GM19395 (cell line): ENCODE measurements around the gene SNX18.

ENCODE experiments used
- ATAC-seq: cut with Tn5 transposase; IDR thresholded peaks from one replicate; pipeline ENCODE4 v1.9.1; 2021; ENCODE audit warnings: mild to moderate bottlenecking, moderate library complexity; ENCODE audit not compliant: unreplicated experiment

SNX18 gene

DNA sequence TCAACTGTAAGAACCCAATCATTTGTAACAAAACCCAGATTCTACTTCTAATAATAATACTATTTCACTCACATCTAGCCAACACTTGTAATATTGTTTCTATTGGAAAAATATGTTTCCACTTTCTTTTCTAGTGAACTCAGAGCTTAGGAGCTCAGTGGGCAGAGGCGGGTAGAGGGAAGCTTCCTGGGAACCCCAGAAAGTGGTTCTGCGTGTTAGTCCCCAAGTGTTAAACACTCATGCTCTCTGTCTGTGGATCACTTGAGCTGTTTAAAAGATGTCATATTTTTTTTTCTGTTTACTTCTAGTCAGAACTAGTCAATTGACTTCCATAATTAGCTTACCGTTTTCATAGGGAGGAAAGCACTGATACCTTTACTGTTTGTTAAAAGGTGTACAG, 20.6 kb downstream of the SNX18 start:
- no peak for ATAC-seq

DNA sequence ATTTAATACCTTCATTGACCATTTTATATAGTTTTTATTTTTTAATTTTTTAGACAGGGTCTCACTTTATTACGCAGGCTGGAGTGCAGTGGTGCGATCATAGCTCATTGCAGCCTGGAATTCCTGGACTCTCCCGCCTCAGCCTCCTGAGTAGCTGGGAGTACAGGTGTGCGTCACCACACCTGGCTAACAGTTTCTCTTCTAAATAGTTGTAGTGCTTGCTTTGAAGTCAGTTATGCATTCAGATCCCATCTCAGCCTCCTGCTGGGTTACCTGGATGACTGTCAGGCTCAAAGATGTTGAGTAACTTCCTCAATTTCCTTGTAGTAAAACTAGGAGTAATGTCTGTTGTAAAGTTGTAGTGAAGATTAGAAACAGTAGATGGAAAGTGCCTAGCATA, 21.4 kb downstream of the SNX18 start:
- no peak for ATAC-seq

DNA sequence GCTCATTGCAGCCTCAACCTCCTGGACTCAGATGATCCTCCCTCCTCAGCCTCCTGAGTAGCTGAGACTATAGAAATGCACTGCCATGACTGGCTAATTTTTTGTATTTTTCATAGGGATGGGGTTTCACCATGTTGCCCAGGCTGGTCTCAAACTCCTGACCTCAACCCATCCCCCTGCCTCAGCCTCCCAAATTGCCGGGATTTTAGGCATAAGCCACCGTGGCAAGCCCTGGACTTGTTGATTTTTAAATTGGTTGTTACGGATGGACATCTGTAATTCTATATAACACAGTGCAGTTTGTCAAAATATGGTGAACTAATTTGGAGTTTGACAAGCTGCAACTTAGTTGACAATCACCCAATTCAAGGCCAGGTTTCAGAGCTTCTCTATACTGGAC, 22.7 kb downstream of the SNX18 start:
- no peak for ATAC-seq

GRCh38 chr5:54541823-54542783, 24.5 kb downstream of the SNX18 start:
- ATAC-seq = no peak

- ATAC-seq = no peak
Observed at GRCh38 chr5:54544044-54544443, 26.5 kb downstream of the SNX18 start.

DNA sequence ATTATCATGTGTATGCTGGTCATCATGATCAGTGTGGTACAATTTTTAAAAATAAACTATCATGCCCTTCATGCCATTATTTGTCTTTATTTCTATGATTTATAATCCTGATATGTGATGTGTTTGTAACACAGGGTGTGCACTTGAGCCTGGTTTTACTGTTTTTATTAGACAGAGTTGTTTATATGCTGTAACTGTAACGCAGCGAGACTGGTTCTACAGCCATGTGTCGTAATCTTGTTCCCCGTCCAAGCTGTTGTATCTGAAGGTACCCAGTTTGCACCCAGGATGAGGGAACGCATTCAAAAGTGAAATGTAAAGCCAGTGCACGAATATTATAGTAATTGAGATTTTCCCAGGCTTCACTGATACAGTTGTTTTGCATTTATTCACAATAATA, 28.2 kb downstream of the SNX18 start:
- ATAC-seq = no peak

DNA sequence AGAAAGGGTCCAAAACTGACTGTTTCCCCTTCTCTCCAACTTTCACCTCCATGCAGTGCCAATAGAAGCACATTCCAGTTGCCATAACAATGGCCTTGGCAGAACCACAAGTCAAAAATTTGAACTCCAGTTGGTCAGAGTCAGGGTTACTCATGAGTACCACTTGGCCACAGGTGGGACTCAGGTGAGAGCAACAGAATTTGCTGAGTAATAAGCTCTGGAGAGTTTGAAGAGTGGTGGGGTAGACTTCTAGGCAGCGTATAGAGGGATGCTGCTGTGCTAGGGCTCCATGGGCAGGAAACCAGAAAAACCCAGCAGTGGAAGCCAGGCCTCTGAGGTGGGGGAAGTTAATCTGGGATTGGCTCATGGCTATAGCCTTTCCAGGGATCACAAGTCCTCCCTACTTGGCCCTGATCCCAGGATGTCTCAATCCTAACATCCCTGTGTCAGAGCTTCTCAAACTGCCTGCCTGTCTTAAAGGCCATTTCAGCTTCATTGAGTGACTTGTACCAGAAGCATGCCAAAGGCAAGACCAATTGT, 30.2 kb downstream of the SNX18 start:
- no peak for ATAC-seq

DNA sequence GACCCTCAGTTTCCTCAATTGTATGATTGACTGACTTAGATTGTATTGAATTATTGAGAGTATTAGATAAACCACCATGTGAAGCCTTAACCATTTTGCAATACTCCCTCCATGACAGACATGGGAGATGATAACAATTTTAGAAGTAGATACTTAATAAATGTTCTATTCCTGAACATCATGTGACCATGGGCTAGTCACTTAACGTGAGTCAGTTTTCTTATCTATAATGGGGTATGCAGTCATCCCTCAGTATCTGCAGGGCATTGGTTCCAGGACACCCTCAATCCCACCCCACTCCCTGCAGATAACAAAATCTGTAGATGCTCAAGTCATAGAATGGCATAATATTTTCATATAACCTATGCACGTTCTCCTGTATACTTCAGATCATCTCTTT, 31.0 kb downstream of the SNX18 start:
- no peak for ATAC-seq

- no peak for ATAC-seq
Observed at GRCh38 chr5:54551292-54551691, 33.7 kb downstream of the SNX18 start.

GRCh38 chr5:54551926-54552325, 34.4 kb downstream of the SNX18 start:
- no peak for ATAC-seq

DNA sequence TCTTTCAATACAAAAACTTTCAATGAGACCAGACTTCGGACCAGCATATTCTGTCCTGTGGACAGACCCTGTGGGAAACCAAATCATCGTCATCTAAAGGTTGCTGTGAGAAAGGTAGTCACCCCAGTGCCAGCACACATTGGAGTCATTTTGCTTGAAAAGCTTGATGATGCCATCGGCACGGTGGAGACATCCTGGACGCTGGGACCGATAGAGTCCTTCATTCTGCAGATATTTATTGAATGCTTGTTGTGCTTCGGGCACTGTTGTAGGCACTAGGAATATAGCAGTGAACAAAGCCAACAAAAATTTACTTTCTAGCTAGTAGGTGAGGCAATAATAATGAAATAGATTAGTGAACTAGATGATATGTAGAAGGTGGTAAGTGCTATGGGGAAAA, 34.9 kb downstream of the SNX18 start:
- ATAC-seq = no peak

DNA sequence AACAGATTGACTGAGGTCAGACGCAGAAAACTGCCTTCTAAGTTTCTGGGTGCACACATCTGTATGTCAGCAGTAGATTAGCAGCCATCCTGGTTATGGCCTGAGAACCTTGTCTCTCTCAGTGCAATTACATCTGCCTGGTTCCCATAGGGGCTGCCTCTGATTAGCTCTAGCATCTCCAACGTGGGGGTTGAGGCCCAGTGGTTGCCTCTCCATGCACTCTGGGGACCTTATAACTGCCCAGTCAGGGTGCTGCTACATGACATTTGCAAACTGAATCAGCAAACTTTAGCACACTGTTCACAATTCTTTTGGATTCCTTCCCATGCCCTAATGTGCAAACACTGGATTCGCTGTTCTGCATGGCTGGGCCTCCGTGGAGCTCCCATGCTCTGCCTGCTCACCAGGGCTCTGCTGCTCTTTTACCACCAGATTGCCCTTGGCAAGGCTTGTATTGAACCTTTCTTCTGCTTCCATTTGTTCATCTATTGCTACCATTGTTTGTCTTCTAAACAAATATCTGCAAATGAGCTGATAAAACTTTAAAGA, 36.2 kb downstream of the SNX18 start:
- no peak for ATAC-seq

- ATAC-seq = no peak
Observed at GRCh38 chr5:54556141-54556540, 38.6 kb downstream of the SNX18 start.

DNA sequence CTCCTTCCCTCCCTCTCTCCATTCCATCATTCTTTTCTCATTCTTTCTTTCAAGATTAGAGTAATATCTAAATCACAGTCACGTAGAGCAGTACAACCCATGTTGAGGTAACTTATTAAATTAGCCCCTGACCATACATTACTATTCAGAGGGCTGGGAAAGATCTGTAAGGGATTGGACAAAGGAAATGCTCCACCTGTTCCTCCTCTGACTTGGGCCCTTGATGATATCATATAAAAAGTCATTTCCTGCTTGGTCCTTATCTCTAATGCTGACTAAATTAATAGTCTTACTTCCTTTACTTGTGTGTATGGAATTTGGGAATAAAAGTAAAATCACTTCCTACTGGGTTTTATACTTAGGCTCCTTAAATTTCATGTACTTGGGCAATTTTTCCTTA, 40.8 kb downstream of the SNX18 start:
- no peak for ATAC-seq

DNA sequence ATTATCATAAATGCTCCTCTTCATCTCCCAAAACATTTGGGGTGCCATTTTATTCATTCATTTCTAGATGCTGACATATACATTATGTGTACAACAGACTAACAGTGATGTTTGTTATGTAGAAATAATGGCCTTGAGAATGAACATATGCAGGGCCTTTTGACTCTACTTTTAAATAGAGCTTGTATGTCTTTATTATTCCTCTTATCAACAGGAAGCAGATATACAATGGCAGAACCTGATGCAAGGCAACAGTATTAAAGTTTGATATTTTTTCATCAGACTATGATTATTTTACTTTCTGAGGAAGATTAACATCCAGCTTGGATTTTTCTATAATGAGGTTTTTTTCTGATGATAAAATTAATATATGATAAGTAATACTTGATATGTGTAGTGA, 44.1 kb downstream of the SNX18 start:
- no peak for ATAC-seq

DNA sequence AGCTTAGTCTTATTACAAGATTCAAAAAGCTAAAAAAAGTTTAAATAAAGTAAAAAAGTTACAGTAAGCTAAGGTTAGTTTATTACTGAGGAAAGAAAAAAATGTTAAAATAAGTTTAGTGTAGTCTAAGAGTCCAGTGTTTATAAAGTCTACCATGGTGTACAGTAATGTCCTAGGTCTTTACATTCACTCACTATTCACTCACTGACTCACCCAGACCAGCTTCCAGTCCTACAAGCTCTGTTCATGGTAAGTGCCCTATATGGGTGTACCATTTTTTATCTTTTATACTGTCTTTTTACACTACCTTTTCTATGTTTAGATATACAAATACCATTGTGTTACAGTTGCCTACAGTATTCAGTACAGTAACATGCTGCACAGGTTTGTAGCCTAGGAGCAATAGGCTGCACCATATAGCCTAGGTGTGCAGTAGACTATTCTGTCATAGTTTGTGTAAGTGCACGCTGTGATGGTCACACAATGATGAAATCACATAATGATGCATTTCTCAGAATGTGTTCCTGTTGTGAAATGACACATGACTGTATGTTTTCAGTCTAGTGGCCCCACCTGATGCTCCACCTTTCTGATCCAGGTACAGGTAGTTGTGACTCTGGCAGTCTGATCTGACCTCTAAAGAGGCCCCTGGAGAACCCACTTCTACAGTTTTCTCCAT, 45.7 kb downstream of the SNX18 start:
- no peak for ATAC-seq

- ATAC-seq = no peak
Observed at GRCh38 chr5:54567996-54568395, 50.4 kb downstream of the SNX18 start.

DNA sequence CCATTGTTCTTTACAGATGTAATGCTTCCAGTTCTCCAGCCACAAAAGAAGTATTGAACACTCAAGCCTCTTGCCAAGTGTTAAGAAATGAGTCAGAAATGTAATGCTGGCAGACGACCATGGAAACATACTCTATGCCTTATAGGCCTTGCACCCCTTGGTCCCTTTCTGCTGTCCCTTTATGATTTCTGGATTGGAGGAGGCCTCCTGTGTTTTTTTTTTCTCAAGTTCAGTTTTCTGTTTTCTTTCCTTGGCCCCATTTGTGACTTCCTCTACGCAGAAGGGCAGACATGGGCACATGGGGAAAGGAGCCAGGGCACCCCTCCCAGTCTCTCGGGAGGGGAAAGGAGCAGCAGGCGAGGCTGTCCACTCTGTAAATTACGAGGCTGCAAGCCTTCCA, 53.4 kb downstream of the SNX18 start:
- ATAC-seq = no peak

DNA sequence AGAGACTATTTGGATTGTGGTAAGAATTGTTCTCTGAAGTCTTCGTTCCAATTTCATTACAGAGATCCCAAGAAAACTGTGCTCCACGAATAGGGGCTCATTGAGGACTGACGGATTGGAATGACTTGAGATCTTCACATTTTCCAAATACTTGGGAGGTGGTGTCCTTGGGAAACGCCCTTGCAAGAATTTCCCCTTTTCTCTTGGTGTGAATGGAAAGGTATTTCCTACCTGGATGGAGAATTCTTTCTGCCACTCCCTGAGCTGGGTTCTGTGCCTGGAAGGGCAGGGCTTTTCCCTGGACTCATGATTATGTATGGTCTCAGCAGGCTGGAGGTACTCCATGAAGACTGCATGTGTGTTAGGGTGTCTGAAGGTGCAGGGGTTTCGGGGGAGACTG, 53.9 kb downstream of the SNX18 start:
- ATAC-seq = no peak

DNA sequence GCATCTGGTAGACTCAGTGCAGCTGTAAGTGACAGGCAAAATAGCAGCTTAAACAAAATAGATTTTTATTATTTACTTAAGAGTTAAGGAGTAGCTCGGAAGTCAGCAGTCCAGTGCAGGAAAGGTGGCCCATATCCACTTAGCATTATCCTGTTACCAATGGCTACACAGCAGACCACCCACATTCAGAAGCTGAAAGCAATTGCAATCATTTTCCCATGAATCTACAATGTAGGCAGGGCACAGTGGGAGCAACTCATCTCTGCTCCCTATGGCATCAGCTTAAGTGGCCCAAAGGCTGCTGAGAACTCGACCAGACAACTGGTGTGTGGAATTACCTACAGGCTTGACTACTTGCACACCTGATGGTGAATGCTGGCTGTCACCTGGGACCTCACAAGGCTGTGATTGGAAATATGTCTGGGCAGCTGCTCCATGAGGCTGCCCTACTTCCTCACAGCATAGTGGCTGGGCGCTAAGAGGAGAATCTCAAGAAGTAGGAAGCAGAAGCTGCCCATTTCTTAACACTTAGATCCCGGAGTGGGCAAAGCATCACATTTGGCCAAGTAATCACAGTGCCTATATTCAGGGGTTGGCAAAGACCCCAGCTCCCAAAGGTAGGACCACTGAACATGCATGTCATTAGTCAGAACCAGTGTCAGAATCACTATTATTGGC, 56.4 kb downstream of the SNX18 start:
- ATAC-seq = no peak

DNA sequence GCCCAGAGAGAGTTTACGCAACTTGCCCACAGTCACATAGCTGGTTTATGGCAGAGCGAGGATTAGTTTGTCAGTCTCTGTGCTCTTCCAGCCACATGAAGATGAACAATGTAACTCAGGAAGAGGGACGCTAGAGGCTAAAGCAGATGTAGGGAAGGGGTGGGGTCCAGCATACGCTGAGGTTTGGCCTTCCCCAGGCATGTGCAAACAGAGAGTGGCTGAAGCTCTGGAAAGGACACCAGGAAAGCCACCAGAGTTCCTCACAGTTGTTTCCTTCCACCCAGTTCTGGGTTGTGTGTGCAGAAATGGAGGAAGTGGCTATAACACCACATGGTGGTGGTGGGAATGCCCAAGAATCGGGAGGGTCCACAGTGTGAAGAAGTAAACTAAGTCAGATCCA, 60.0 kb downstream of the SNX18 start:
- no peak for ATAC-seq
